Suprapubic skin (tissue), 3 donors: ENCODE measurements around the gene PRKN.

Source experiments
- CTCF ChIP-seq, 2 donors: fragments of 200-600 bp in 1 of 2; fragments of 450-650 bp in 1 of 2; sonication (generic) in 1 of 2; IDR thresholded peaks; one replicate each; pipeline ENCODE4 v1.5.1; 2016 to 2019; ENCODE audit warnings: antibody characterized with exemption in 2 of 2, mild to moderate bottlenecking in 1 of 2, moderate library complexity in 1 of 2
- EP300 ChIP-seq: sonication (generic); formaldehyde crosslinking; IDR thresholded peaks from one replicate; pipeline ENCODE4 v1.6.1; 2017; ENCODE audit warnings: antibody characterized with exemption

- TF ChIP-seq CTCF (IDR thresholded peaks at IDR 0.05) (no peak), EP300 (no peak)
These were observed 1374.4 kb downstream of the PRKN start for GRCh38 chr6:161353208-161353613.
